Activated CD4-positive, alpha-beta T cell treated with anti-CD3 and anti-CD28 coated beads for 24 hours (primary cell): ENCODE results near the gene RHEB.

ENCODE experiments used
- DNase-seq, 2 donors: peaks; one replicate each; pipeline ENCODE4 v3.0.0-alpha.2; 2020; ENCODE audit warnings: low read depth in 2 of 2

Gene RHEB

GRCh38 chr7:151448261-151449252 lies 71.1 kb downstream of the RHEB start:
- peak; percentile 65 to 70 for DNase-seq

- DNase-seq, result no peak
These were observed 71.8 kb downstream of the RHEB start for GRCh38 chr7:151447901-151448260.

GRCh38 chr7:151447312-151447711 lies 72.4 kb downstream of the RHEB start:
- no peak for DNase-seq

GRCh38 chr7:151446412-151446811 lies 73.3 kb downstream of the RHEB start:
- DNase-seq, result no peak

- no peak for DNase-seq
These were observed 75.1 kb downstream of the RHEB start for GRCh38 chr7:151444632-151445031.

- no peak for DNase-seq
These were observed 76.8 kb downstream of the RHEB start for GRCh38 chr7:151442776-151443496.

GRCh38 chr7:151440799-151441445 lies 78.8 kb downstream of the RHEB start:
- DNase-seq, result no peak

- DNase-seq, result no peak
These were observed 79.6 kb downstream of the RHEB start, which contains the start of gene CRYGN for GRCh38 chr7:151439855-151440798. Gene CRYGN (minus strand): TSS chr7:151440141. CDS start chr7:151439917, 224 bp downstream.

- DNase-seq, result no peak
These were observed 80.7 kb downstream of the RHEB start for GRCh38 chr7:151438864-151439601.

- DNase-seq, result no peak
These were observed 81.7 kb downstream of the RHEB start for GRCh38 chr7:151437866-151438516.

- no peak for DNase-seq
These were observed 82.5 kb downstream of the RHEB start for GRCh38 chr7:151437159-151437553.

GRCh38 chr7:151436446-151437158 lies 83.1 kb downstream of the RHEB start:
- no peak for DNase-seq

GRCh38 chr7:151435971-151436370 lies 83.7 kb downstream of the RHEB start:
- DNase-seq, result no peak

GRCh38 chr7:151435103-151435916 lies 84.4 kb downstream of the RHEB start:
- DNase-seq, result no peak

- DNase-seq, result no peak
These were observed 85.1 kb downstream of the RHEB start for GRCh38 chr7:151434549-151434948.

GRCh38 chr7:151433721-151434400 lies 85.8 kb downstream of the RHEB start:
- DNase-seq, result no peak

- DNase-seq, result peak; percentile 34 to 35
These were observed 86.8 kb downstream of the RHEB start for GRCh38 chr7:151432658-151433521.
